Suppressor macrophage treated with lipopolysaccharide for 4 hours (primary cell): Measurements from ENCODE around the gene SCRN3.
"Not testable (repeated sequence)": the region's sequence is repeated elsewhere in the genome, so short reads cannot be mapped to it uniquely, and the experiment has no call there.

Experiments used
- DNase-seq: peaks from one replicate; pipeline ENCODE4 v3.0.0-alpha.2; 2020

SCRN3 gene

GRCh38 chr2:174410039-174410438 lies 14.5 kb downstream of the SCRN3 start:
- not testable (repeated sequence) for DNase-seq

GRCh38 chr2:174412256-174412655 lies 16.7 kb downstream of the SCRN3 start:
- no peak for DNase-seq

GRCh38 chr2:174428214-174428613 lies 32.7 kb downstream of the SCRN3 start:
- DNase-seq = no peak

GRCh38 chr2:174430066-174430465 lies 34.5 kb downstream of the SCRN3 start:
- no peak for DNase-seq

GRCh38 chr2:174431902-174432301 lies 36.4 kb downstream of the SCRN3 start:
- no peak for DNase-seq

- no peak for DNase-seq
These were observed 40.8 kb downstream of the SCRN3 start for GRCh38 chr2:174436351-174436750.

- DNase-seq = no peak
These were observed 42.8 kb downstream of the SCRN3 start for GRCh38 chr2:174438146-174438886.

- DNase-seq = no peak
These were observed 43.8 kb downstream of the SCRN3 start for GRCh38 chr2:174439323-174439722.

- no peak for DNase-seq
These were observed 44.4 kb downstream of the SCRN3 start for GRCh38 chr2:174439950-174440349.

- DNase-seq = no peak
These were observed 47.3 kb downstream of the SCRN3 start for GRCh38 chr2:174442546-174443510.

- DNase-seq = no peak
These were observed 49.2 kb downstream of the SCRN3 start for GRCh38 chr2:174444761-174445160.

- DNase-seq = no peak
These were observed 49.7 kb downstream of the SCRN3 start for GRCh38 chr2:174445248-174445647.

GRCh38 chr2:174446531-174446930 lies 51.0 kb downstream of the SCRN3 start:
- DNase-seq = no peak

- no peak for DNase-seq
These were observed 53.5 kb downstream of the SCRN3 start for GRCh38 chr2:174449033-174449432.

GRCh38 chr2:174450021-174450816 lies 54.7 kb downstream of the SCRN3 start:
- DNase-seq = no peak

- DNase-seq = no peak
These were observed 59.0 kb downstream of the SCRN3 start for GRCh38 chr2:174454566-174454965.

- DNase-seq = no peak
These were observed 65.7 kb downstream of the SCRN3 start for GRCh38 chr2:174461221-174461620.

GRCh38 chr2:174465327-174465726 lies 69.8 kb downstream of the SCRN3 start:
- no peak for DNase-seq

GRCh38 chr2:174473796-174474195 lies 78.3 kb downstream of the SCRN3 start:
- no peak for DNase-seq

GRCh38 chr2:174477759-174478158 lies 82.2 kb downstream of the SCRN3 start:
- DNase-seq = no peak
